ENCODE results near the gene GPC6. TPM values are rescaled to one million over a fixed set of nuclear protein-coding genes. Genes with fewer than 3 reads are reported as not detected.

The GPC6 gene
- polyA plus RNA-seq, 1 donor from 2014 or later = 9.0 TPM

- no peak overlapping the region for H3K27ac ChIP-seq (ENCODE audit: low read length)
- no peaks in the 10 kb centered on the region for H3K79me2 ChIP-seq (replicated peaks; ENCODE audit: insufficient read depth, low read length)
- no peaks in the 10 kb centered on the region for H4K20me1 ChIP-seq (ENCODE audit: insufficient read depth)
- H2AFZ ChIP-seq (ENCODE audit: low read depth, low read length) = no peak overlapping the region
- no peak overlapping the region for H3K4me2 ChIP-seq (ENCODE audit: low read length)
- H3K36me3 ChIP-seq (ENCODE audit: insufficient read depth, low read length) = no peaks in the 10 kb centered on the region
- no peaks in the 10 kb centered on the region for H3K9me2 ChIP-seq (ENCODE audit: insufficient read depth, low read length)
- no peak overlapping the region for H3K9ac ChIP-seq (ENCODE audit: low read length)
- H3K9me3 ChIP-seq (ENCODE audit: low read length) = no peaks in the 10 kb centered on the region
- no peak overlapping the region for H3K4me3 ChIP-seq (ENCODE audit: low read length)
- TF ChIP-seq, protein P1, sequence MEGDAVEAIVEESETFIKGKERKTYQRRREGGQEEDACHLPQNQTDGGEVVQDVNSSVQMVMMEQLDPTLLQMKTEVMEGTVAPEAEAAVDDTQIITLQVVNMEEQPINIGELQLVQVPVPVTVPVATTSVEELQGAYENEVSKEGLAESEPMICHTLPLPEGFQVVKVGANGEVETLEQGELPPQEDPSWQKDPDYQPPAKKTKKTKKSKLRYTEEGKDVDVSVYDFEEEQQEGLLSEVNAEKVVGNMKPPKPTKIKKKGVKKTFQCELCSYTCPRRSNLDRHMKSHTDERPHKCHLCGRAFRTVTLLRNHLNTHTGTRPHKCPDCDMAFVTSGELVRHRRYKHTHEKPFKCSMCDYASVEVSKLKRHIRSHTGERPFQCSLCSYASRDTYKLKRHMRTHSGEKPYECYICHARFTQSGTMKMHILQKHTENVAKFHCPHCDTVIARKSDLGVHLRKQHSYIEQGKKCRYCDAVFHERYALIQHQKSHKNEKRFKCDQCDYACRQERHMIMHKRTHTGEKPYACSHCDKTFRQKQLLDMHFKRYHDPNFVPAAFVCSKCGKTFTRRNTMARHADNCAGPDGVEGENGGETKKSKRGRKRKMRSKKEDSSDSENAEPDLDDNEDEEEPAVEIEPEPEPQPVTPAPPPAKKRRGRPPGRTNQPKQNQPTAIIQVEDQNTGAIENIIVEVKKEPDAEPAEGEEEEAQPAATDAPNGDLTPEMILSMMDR (IDR thresholded peaks at IDR 0.05; ENCODE audit: poor library complexity, severe bottlenecking) = no peak
- TF ChIP-seq MXI1 (conservative IDR thresholded peaks at IDR 0.05; ENCODE audit: poor library complexity, severe bottlenecking) (no peak), EP300 (conservative IDR thresholded peaks at IDR 0.05; ENCODE audit: poor library complexity, severe bottlenecking) (no peak), EZH2 (IDR thresholded peaks at IDR 0.05; ENCODE audit: borderline replicate concordance, insufficient read depth, low read length, poor library complexity, severe bottlenecking) (no peak), POLR2AphosphoS5 (IDR thresholded peaks at IDR 0.05) (no peak), TAF1 (IDR thresholded peaks at IDR 0.05; ENCODE audit: low read depth) (no peak), RAD21 (conservative IDR thresholded peaks at IDR 0.05) (no peak), SMC3 (conservative IDR thresholded peaks at IDR 0.05; ENCODE audit: poor library complexity) (no peak), REST (IDR thresholded peaks at IDR 0.05; ENCODE audit: borderline replicate concordance) (no peak)
- H3F3A ChIP-seq (ENCODE audit: insufficient read depth, low read length, poor library complexity, severe bottlenecking) = no peaks in the 10 kb centered on the region
- no peaks in the 10 kb centered on the region for H3K27me3 ChIP-seq (ENCODE audit: insufficient read depth, low read depth, low read length)
Measured at GRCh38 chr13:94344126-94344818, 1117.7 kb downstream of the GPC6 start.

GRCh38 chr13:94345374-94346195, 1119.0 kb downstream of the GPC6 start:
- no peaks in the 10 kb centered on the region for H3K36me3 ChIP-seq (ENCODE audit: insufficient read depth, low read length)
- no peaks in the 10 kb centered on the region for H3K27me3 ChIP-seq (ENCODE audit: insufficient read depth, low read depth, low read length)
- no peak overlapping the region for H2AFZ ChIP-seq (ENCODE audit: low read depth, low read length)

More at GRCh38 chr13:94345374-94346195, 1119.0 kb downstream of the GPC6 start:
- H3K79me2 ChIP-seq (replicated peaks; ENCODE audit: insufficient read depth, low read length) = no peaks in the 10 kb centered on the region
- H3K4me3 ChIP-seq (ENCODE audit: low read length) = no peak overlapping the region
- H3K9me2 ChIP-seq (ENCODE audit: insufficient read depth, low read length) = no peaks in the 10 kb centered on the region
- H3F3A ChIP-seq (ENCODE audit: insufficient read depth, low read length, poor library complexity, severe bottlenecking) = no peaks in the 10 kb centered on the region
- H4K20me1 ChIP-seq (ENCODE audit: insufficient read depth) = no peaks in the 10 kb centered on the region
- H3K9ac ChIP-seq (ENCODE audit: low read length) = no peak overlapping the region
- H3K27ac ChIP-seq (ENCODE audit: low read length) = no peak overlapping the region
- no peaks in the 10 kb centered on the region for H3K9me3 ChIP-seq (ENCODE audit: low read length)
- TF ChIP-seq TAF1 (IDR thresholded peaks at IDR 0.05; ENCODE audit: low read depth) = no peak
- TF ChIP-seq RAD21 (conservative IDR thresholded peaks at IDR 0.05) = peak; percentile 65
- peak; percentile 53 for TF ChIP-seq SMC3 (conservative IDR thresholded peaks at IDR 0.05; ENCODE audit: poor library complexity)
- TF ChIP-seq, protein P1 (IDR thresholded peaks at IDR 0.05; ENCODE audit: poor library complexity, severe bottlenecking) = peak; percentile 47
- TF ChIP-seq MXI1 (conservative IDR thresholded peaks at IDR 0.05; ENCODE audit: poor library complexity, severe bottlenecking) = no peak
- no peak overlapping the region for H3K4me2 ChIP-seq (ENCODE audit: low read length)

Data from neural cell (in vitro differentiated cells).